HepG2 (cell line): Measurements from ENCODE around the gene LRRC10B. TPM values are rescaled to one million over a fixed set of nuclear protein-coding genes. Genes with fewer than 3 reads are reported as not detected.

Experiments used
- EP300 ChIP-seq, 3 experiments: sonication (generic) in 1 of 3; formaldehyde crosslinking in 1 of 3; IDR thresholded peaks; 2 replicates each; pipeline versions ENCODE4 v1.5.1 to v1.6.1; 2011 to 2020; ENCODE audit warnings: low read depth in 2 of 3, low read length in 2 of 3, borderline replicate concordance in 1 of 3, improper control_type of control experiment in 1 of 3, mild to moderate bottlenecking in 1 of 3, missing genetic modification reagents in 1 of 3, moderate library complexity in 1 of 3
- HDAC6 ChIP-seq: fragments of 200-600 bp; sonication (generic); IDR thresholded peaks from 2 replicates; pipeline ENCODE4 v1.7.0; 2017; ENCODE audit warnings: mild to moderate bottlenecking, antibody characterized with exemption, low read length, low read depth
- HOXA3 ChIP-seq: sonication (generic); formaldehyde crosslinking; IDR thresholded peaks from 2 replicates; pipeline ENCODE4 v1.5.0; 2020; ENCODE audit warnings: missing genetic modification reagents
- NBN ChIP-seq: fragments of 450-650 bp; conservative IDR thresholded peaks from 2 replicates; pipeline ENCODE4 v1.6.1; 2017
- THYN1 ChIP-seq: sonication (generic); formaldehyde crosslinking; IDR thresholded peaks from 2 replicates; pipeline ENCODE4 v1.8.1; 2023; ENCODE audit warnings: low read depth, mild to moderate bottlenecking, moderate library complexity, missing genetic modification reagents, borderline replicate concordance
- ZFP36L1 ChIP-seq: sonication (generic); formaldehyde crosslinking; IDR thresholded peaks from 2 replicates; pipeline ENCODE4 v1.8.0; 2022; ENCODE audit warnings: mild to moderate bottlenecking, missing genetic modification reagents, moderate library complexity
- ZFP90 ChIP-seq: sonication (generic); formaldehyde crosslinking; IDR thresholded peaks from 2 replicates; pipeline ENCODE4 v1.8.0; 2022; ENCODE audit warnings: missing genetic modification reagents, mild to moderate bottlenecking, inconsistent platforms, borderline replicate concordance
- ZNF225 ChIP-seq: sonication (generic); formaldehyde crosslinking; IDR thresholded peaks from 2 replicates; pipeline ENCODE4 v1.4.0; 2020; ENCODE audit warnings: mild to moderate bottlenecking, missing genetic modification reagents
- ZNF781 ChIP-seq: sonication (generic); formaldehyde crosslinking; IDR thresholded peaks from 2 replicates; pipeline ENCODE4 v1.5.1; 2020; ENCODE audit warnings: borderline replicate concordance, mild to moderate bottlenecking, missing genetic modification reagents; ENCODE audit errors: not compliant biosample characterization
- polyA plus RNA-seq, 8 experiments: library from polyadenylated mRNA; depleted of rRNA in 3 of 8; stranded (reverse) in 7 of 8; unstranded in 1 of 8; fragments of >200 nt; fragmentation: Illumina TruSeq in 4 of 8; extraction: Trizol in 4 of 8; gene quantifications; 2 replicates each; pipeline versions ENCODE4 v1.2.1 to v1.2.3, GENCODE V29; 2011 to 2016; ENCODE audit warnings: low read depth in 4 of 8, missing spikeins in 1 of 8, mixed read lengths in 1 of 8; ENCODE audit not compliant: insufficient read depth in 1 of 8
- total RNA-seq, 5 experiments: library from RNA; depleted of rRNA; stranded (reverse); fragments of >200 nt; fragmentation: Illumina TruSeq; extraction: Trizol; gene quantifications; 2 replicates each; pipeline ENCODE4 v1.2.3, GENCODE V29; 2016; ENCODE audit warnings: low read depth in 1 of 5
- TF ChIP-seq, protein P1 (sequence below): sonication (generic); formaldehyde crosslinking; IDR thresholded peaks from 2 replicates; pipeline ENCODE4 v1.4.0; 2020; ENCODE audit warnings: mild to moderate bottlenecking, missing genetic modification reagents
- TF ChIP-seq, protein P2 (sequence below): sonication (generic); formaldehyde crosslinking; IDR thresholded peaks from 2 replicates; pipeline ENCODE4 v1.8.1; 2023; ENCODE audit warnings: missing genetic modification reagents, inconsistent platforms, borderline replicate concordance
- TF ChIP-seq, protein P3 (sequence below): sonication (generic); formaldehyde crosslinking; IDR thresholded peaks from 2 replicates; pipeline ENCODE4 v1.4.0; 2020; ENCODE audit warnings: low read depth, mild to moderate bottlenecking, missing genetic modification reagents
- TF ChIP-seq, protein P4 (sequence below): IDR thresholded peaks from 2 replicates; pipeline ENCODE4 v1.6.1; 2016; ENCODE audit warnings: low read depth, control low read depth
- TF ChIP-seq, protein P5 (sequence below): sonication (generic); formaldehyde crosslinking; IDR thresholded peaks from 2 replicates; pipeline ENCODE4 v1.8.0; 2022; ENCODE audit warnings: mild to moderate bottlenecking, missing genetic modification reagents, moderate library complexity
- TF ChIP-seq, protein P6 (sequence below): sonication (generic); formaldehyde crosslinking; IDR thresholded peaks from 2 replicates; pipeline ENCODE4 v1.4.0; 2020; ENCODE audit warnings: missing genetic modification reagents

LRRC10B gene
- total and polyA plus RNA-seq, 2 of the 13 experiments (the other 11 are each of a cell fraction or from before 2014, with no cell fraction given) = not detected

DNA sequence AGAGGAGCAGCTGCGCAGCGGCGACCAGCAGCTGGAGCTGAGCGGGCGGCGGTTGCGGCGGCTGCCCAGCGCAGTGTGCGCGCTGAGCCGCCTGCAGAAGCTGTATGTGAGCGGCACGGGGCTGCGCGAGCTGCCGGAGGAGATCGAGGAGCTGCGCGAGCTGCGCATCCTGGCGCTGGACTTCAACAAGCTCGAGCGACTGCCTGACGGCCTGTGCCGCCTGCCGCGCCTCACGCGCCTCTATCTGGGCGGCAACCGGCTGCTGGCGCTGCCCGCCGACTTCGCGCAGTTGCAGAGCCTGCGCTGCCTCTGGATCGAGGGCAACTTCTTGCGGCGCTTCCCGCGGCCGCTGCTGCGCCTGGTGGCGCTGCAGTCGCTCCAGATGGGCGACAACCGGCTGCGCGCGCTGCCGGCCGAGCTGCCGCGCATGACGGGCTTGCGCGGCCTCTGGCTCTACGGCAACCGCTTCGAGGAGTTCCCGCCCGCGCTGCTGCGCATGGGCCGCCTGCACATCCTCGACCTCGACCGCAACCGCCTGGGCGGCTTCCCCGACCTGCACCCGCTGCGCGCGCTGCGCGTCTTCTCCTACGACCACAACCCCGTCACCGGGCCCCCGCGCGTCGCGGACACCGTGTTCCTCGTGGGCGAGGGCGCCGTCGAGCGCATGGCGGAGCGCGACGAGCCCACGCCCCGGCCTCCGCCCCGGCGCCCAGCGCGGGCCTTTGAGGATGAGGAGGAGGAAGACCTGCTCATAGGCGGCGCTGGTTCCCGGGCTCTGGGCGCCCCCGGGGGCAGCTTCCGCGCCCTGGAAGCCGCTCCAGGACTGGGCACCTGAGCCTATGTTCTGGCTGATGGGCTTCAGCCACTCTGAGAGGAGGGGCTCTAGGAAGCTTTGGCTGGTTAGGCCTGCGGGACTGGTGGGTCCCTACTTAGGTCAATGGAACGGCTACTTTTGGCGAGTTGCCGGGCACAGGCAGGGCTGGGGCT is 787 bp downstream of the LRRC10B start (continued):
- TF ChIP-seq, protein P1, sequence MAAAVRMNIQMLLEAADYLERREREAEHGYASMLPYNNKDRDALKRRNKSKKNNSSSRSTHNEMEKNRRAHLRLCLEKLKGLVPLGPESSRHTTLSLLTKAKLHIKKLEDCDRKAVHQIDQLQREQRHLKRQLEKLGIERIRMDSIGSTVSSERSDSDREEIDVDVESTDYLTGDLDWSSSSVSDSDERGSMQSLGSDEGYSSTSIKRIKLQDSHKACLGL (CRISPR knock-in tag) = no peak
- no peak for TF ChIP-seq NBN
- TF ChIP-seq, protein P2, sequence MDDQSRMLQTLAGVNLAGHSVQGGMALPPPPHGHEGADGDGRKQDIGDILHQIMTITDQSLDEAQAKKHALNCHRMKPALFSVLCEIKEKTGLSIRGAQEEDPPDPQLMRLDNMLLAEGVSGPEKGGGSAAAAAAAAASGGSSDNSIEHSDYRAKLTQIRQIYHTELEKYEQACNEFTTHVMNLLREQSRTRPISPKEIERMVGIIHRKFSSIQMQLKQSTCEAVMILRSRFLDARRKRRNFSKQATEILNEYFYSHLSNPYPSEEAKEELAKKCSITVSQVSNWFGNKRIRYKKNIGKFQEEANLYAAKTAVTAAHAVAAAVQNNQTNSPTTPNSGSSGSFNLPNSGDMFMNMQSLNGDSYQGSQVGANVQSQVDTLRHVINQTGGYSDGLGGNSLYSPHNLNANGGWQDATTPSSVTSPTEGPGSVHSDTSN (CRISPR knock-in tag) = no peak; the same call in 1 of the 2 replicates
- TF ChIP-seq EP300 (IDR thresholded peaks at IDR 0.05; ENCODE audit: low read depth in 2 of 2, low read length in 2 of 2) = no peak
- TF ChIP-seq EP300 (CRISPR knock-in tag; IDR thresholded peaks at IDR 0.05; ENCODE audit: borderline replicate concordance) = 0 out of 2 replicates have a peak, but pooled peaks have one; percentile 28
- no peak for TF ChIP-seq ZFP90 (CRISPR knock-in tag)
- no peak for TF ChIP-seq HDAC6
- TF ChIP-seq, protein P3, sequence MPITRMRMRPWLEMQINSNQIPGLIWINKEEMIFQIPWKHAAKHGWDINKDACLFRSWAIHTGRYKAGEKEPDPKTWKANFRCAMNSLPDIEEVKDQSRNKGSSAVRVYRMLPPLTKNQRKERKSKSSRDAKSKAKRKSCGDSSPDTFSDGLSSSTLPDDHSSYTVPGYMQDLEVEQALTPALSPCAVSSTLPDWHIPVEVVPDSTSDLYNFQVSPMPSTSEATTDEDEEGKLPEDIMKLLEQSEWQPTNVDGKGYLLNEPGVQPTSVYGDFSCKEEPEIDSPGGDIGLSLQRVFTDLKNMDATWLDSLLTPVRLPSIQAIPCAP = no peak
- no peak for TF ChIP-seq ZNF781
- no peak for TF ChIP-seq THYN1 (CRISPR knock-in tag)
- TF ChIP-seq, protein P4, sequence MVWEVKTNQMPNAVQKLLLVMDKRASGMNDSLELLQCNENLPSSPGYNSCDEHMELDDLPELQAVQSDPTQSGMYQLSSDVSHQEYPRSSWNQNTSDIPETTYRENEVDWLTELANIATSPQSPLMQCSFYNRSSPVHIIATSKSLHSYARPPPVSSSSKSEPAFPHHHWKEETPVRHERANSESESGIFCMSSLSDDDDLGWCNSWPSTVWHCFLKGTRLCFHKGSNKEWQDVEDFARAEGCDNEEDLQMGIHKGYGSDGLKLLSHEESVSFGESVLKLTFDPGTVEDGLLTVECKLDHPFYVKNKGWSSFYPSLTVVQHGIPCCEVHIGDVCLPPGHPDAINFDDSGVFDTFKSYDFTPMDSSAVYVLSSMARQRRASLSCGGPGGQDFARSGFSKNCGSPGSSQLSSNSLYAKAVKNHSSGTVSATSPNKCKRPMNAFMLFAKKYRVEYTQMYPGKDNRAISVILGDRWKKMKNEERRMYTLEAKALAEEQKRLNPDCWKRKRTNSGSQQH = no peak
- TF ChIP-seq, protein P5, sequence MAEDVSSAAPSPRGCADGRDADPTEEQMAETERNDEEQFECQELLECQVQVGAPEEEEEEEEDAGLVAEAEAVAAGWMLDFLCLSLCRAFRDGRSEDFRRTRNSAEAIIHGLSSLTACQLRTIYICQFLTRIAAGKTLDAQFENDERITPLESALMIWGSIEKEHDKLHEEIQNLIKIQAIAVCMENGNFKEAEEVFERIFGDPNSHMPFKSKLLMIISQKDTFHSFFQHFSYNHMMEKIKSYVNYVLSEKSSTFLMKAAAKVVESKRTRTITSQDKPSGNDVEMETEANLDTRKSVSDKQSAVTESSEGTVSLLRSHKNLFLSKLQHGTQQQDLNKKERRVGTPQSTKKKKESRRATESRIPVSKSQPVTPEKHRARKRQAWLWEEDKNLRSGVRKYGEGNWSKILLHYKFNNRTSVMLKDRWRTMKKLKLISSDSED (CRISPR knock-in tag) = no peak
- TF ChIP-seq ZNF225 (CRISPR knock-in tag) = no peak
- peak; percentile 92 for TF ChIP-seq HOXA3 (CRISPR knock-in tag)
- TF ChIP-seq, protein P6, sequence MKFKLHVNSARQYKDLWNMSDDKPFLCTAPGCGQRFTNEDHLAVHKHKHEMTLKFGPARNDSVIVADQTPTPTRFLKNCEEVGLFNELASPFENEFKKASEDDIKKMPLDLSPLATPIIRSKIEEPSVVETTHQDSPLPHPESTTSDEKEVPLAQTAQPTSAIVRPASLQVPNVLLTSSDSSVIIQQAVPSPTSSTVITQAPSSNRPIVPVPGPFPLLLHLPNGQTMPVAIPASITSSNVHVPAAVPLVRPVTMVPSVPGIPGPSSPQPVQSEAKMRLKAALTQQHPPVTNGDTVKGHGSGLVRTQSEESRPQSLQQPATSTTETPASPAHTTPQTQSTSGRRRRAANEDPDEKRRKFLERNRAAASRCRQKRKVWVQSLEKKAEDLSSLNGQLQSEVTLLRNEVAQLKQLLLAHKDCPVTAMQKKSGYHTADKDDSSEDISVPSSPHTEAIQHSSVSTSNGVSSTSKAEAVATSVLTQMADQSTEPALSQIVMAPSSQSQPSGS (CRISPR knock-in tag) = no peak
- TF ChIP-seq ZFP36L1 (CRISPR knock-in tag) = no peak
